ENCODE results near the gene RAPGEF3. TPM values are rescaled to one million over a fixed set of nuclear protein-coding genes. Genes with fewer than 3 reads are reported as not detected.
A peak's percentile ranks its signal among the peaks of the same experiment; 100 is the strongest.

Gene RAPGEF3
- total and polyA plus RNA-seq, 4 donors: 1.3 to 4.3 (median 1.4) TPM

DNA sequence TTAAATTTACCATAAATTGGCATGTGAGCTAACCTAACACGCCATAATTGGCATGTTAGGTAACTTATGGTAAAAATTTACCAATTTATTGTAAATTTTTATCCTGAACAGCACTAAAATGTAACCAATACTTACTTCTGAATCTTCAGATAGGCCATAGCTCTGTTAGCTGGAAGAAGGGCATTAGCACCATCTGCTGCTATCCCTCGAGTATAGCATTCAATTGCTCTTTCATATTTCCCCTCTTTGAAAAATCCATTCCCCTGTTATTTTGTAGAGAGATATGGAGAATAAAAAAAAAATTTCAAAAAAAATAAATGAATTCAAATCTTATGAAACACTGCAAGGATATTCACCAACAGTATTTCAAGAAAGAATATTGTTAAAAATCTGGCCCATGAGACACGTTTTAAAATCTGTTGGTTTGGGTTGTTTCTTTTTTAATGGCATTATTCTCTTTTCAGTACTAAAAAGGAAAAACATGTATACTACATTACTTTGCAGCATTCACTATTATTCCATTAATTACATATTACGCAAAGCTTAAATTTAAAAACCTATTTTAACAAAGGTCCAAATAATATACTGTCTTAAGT, 71.9 kb downstream of the RAPGEF3 start:
- no peaks in the 10 kb centered on the region for H3K9me3 ChIP-seq (ENCODE audit: control insufficient read depth in 4 of 4, low read length in 3 of 4)
- H3K27ac ChIP-seq (ENCODE audit: low read depth in 1 of 2, low read length in 2 of 2): no peak overlapping the region
- no peak for DNase-seq (ENCODE audit: low spot score)
- no peak overlapping the region for H3K4me3 ChIP-seq (ENCODE audit: low read depth in 1 of 3, low read length in 3 of 3)
- H3K36me3 ChIP-seq (ENCODE audit: control insufficient read depth in 4 of 4, insufficient read depth in 3 of 4, low read depth in 1 of 4, low read length in 3 of 4): peaks cover 0 to 5% (median 2%) of the 10 kb centered on the region in 4 donors
- WGBS: 79% methylated on average over 4 of the region's 4 CpGs
- TF ChIP-seq RXRA (IDR thresholded peaks at IDR 0.05) (no peak), RAD21 (IDR thresholded peaks at IDR 0.05) (peak; percentile 89 to 90), CTCF (IDR thresholded peaks at IDR 0.05; ENCODE audit: low read depth, low read length, missing input control) (peak; percentile 70), FOXA2 (IDR thresholded peaks at IDR 0.05) (no peak), GABPA (IDR thresholded peaks at IDR 0.05 in 1 of 2, conservative IDR thresholded peaks at IDR 0.05 in 1 of 2) (no peak)
- no peak overlapping the region for H3K9ac ChIP-seq (ENCODE audit: low read depth in 1 of 2, low read length in 2 of 2)
- H3K27me3 ChIP-seq (ENCODE audit: control insufficient read depth in 4 of 4, insufficient read depth in 4 of 4, low read length in 3 of 4): no peaks in the 10 kb centered on the region
- H3K4me1 ChIP-seq (ENCODE audit: control insufficient read depth in 4 of 4, insufficient read depth in 4 of 4, low read length in 3 of 4): no peaks in the 10 kb centered on the region

Other genes with a start within 250 kb of the RAPGEF3 start
- 1 to 10 TPM; 7.9 to 8.1 TPM for gene RPAP3, start 52.9 kb downstream of the RAPGEF3 start, total RNA-seq
- gene RPAP3, start 52.9 kb downstream of the RAPGEF3 start, polyA plus RNA-seq: 1 to 10 TPM; 5.5 to 8.0 TPM
- under 1 TPM in 1 of 2 donors, not detected in 1; 0.25 TPM for gene ENDOU, start 33.4 kb downstream of the RAPGEF3 start, total RNA-seq
- not detected for gene ENDOU, start 33.4 kb downstream of the RAPGEF3 start, polyA plus RNA-seq
- 10 to 100 TPM in 1 of 2 donors, 1 to 10 TPM in 1; 6.1 to 15.4 TPM for gene SLC48A1, start 14.4 kb upstream of the RAPGEF3 start, total RNA-seq
- 10 to 100 TPM in 1 of 2 donors, 1 to 10 TPM in 1; 8.3 to 10.4 TPM for gene SLC48A1, start 14.4 kb upstream of the RAPGEF3 start, polyA plus RNA-seq
- gene HDAC7, start 61.0 kb upstream of the RAPGEF3 start, total RNA-seq: 10 to 100 TPM in 1 of 2 donors, 1 to 10 TPM in 1; 7.1 to 14.7 TPM
- 1 to 10 TPM; 3.5 to 7.2 TPM for gene HDAC7, start 61.0 kb upstream of the RAPGEF3 start, polyA plus RNA-seq
- gene VDR, start 146.1 kb upstream of the RAPGEF3 start, total RNA-seq: under 1 TPM; 0.25 to 0.42 TPM
- under 1 TPM; 0.28 to 0.47 TPM for gene VDR, start 146.1 kb upstream of the RAPGEF3 start, polyA plus RNA-seq
- gene TMEM106C, start 204.7 kb upstream of the RAPGEF3 start, total RNA-seq: 10 to 100 TPM; 18.8 to 57.8 TPM
- 10 to 100 TPM; 16.2 to 31.5 TPM for gene TMEM106C, start 204.7 kb upstream of the RAPGEF3 start, polyA plus RNA-seq
- gene COL2A1, start 245.6 kb upstream of the RAPGEF3 start, total RNA-seq: 100 to 1,000 TPM in 1 of 2 donors, not detected in 1; 321 TPM
- gene COL2A1, start 245.6 kb upstream of the RAPGEF3 start, polyA plus RNA-seq: not detected